ENCODE results near the gene RETN.

Gene RETN

DNA sequence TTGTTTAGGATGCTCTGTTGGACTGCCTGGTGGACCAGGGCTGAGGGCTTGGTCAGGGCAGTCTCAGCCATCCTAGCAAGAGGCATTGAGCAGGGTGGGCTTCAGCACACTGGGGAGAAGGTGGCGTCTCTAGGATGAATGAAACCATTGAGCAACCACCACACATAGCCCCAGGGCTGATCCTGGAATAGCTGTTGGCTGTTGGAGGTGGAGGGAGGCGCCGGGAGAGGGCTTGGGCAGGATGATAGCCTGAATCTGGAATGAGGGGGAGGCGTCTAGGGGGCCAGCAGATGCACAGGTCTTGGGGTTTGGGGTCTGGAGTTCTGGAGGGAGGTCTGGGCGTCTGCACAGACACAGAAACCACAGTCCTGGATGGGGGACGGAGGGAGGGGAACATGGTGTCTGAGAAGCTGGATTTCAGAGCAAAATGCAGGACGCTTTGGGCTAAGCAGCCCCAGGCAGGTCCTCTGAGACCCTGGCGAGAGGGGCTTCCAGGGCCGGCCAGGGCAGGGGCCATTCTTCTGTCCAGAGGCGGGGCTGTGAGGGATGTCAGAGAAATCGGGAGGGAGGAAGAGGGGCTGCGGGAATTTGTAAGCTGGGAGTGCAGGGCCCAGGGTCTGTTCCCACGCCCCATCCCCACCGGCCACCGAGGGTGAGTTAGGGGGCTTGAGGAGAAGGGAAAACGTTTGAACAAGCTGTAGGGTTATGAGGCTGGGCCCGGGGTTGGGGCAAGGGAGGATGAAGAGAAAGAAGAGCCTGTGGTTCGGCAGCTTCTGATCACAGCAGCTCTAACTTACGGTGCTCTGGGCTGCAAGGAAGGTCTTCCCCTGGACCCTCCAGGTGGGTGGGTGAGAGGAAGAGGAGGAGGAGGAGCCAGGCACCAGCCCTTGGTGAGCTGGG is 16.9 kb downstream of the RETN start:
- DNase-seq, result no peak

- no peak for DNase-seq
Measured at GRCh38 chr19:7687177-7687576, 18.3 kb downstream of the RETN start.

- no peak for DNase-seq
Measured at GRCh38 chr19:7689165-7689564, 20.3 kb downstream of the RETN start.

DNA sequence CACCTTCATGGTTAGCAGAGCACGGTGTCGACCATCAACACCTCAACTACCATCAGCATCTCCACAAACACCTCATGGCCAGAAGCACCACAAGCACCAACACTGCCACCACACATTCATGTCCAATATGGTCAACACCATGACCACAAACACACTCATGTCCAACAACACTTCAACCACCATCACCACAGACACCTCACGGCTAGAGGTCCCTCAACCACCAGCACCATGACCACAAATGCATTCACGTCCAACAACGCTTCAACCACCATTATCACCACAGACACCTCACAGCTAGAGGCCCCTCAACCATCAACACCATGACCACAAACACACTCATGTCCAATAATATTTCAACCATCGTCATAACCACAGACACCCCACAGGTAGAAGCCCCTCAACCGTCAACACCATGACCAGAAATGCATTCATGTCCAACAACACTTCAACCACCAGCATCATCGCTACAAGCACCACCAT is 22.0 kb downstream of the RETN start:
- no peak for DNase-seq

DNA sequence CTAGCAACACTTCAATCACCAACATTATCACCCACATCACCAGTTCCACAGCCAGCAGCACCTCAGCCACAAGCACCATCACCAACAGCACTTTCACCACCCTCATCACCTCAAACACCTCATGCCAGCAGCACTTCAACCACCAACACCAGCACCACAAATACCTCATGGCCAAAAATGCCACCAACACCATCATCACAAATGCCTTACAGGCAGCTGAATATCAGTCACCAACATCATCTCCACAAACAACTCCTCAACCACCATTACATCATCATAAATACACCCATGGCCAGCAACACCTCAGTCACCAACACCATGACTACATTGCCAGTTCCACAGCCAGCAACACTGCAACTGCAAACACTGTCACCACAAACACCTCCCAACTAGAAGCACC is 22.6 kb downstream of the RETN start:
- no peak for DNase-seq

DNA sequence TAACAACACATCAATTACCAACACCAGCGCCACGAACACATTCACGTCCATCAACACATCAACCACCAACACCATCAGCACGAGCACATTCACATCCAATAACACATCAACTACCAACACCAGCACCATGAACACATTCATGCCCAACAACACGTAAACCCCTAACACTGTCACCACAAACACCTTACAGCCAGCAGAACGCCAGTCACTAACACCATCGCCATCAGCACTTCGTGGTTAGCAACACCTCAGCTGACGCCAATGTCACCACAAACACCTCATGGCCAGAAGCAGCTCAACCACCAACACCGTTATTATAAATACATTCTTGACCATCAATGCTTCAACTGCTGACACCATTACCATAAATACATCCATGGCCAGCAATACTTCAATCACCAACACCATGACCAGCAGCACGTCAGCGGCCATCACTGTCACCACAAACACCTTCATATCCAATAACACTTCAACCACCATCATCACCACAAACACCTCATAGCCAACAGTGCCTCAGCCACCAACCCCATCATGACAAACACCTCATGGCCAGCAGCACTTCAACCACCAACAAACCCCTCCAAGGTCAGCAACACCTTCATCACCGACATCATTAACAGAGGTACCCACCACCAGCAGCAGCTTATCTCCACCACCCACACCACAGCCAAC is 23.7 kb downstream of the RETN start:
- no peak for DNase-seq

DNA sequence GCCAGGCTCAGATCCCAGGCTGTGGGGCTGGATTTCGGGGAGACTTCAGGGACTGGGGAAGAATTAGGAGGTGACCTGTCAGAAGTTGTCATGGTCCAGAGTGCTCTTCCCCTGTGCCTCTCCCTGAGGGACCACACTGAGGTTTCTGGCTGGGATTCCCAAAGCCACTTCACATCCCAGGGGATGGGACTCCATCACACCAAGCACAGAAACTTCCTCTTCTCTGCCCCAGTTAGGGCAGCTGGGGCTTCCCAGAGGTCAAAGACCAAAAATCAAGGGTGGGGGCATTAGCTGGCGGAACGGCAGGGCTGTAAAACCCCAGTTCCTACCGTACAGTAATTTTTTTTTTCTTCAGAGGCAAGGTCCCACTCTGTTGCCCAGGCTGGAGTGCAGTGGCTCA is 25.6 kb downstream of the RETN start:
- DNase-seq, result no peak

DNA sequence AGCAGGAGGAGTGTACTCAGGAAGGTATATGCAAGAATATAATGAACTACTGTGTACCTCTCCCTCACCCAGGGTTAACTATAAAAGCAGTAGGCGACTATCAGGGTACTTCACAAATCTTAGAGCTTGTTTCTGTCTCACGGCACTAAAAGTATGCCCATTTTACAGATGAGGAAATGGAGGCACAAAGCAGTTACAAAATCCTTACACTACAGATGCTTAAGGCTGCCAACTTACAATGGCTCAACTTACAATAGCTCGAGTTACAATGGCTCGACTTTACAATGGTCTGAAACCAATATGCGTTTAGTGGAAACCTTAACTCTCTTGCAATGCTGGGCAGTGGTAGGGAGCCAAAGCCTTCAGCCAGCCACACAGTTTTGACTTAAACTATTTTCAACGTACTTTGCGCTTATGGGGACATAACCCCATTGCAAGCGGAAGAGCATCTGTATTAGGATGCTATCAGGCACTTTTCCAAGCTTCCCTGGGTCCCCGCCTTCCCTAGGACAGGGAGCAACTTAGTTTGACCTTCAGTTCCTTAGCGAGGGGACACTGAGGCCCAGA is 29.0 kb downstream of the RETN start:
- DNase-seq, result no peak

DNA sequence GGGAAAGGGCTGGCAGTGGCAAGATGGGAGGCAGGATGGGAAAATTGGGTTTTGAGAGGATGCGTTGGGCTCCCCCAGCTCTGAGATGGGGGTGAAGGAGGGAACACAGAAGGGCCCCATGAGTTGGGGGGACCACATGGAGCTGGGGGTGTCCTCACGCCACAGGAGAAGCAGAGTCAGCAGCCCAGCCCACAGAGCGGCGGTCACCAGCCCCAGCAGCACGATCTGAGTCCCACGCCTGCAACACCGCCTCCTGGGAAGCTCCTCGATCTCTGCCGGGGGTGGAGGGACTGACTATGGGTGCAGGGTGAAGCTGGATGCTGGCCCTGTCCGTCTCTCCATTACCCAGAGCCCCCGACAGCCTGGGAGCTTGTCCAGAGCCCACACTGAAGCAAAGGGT is 29.7 kb downstream of the RETN start:
- DNase-seq, result no peak

DNA sequence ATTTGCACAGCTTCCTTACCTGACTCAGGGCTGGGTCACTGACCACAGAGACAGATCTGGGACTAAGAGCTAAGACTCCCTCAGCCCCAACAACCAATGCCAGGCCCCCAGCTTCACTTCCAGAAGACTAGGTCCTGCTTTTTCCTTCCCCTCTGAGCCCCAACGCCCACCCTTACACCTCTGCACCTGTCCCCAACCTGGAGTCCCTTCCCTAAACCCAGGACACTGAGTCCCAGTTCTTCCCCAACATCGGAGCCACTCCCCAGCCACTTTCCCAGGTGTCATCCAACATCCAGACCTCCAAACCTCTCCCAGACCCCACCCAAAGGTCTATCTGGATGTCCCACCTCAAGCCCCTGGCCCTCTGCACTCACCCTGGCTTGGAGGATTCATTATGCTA is 30.2 kb downstream of the RETN start:
- no peak for DNase-seq

- DNase-seq, result peak; percentile 62
Measured at GRCh38 chr19:7699417-7700401, 30.9 kb downstream of the RETN start.

DNA sequence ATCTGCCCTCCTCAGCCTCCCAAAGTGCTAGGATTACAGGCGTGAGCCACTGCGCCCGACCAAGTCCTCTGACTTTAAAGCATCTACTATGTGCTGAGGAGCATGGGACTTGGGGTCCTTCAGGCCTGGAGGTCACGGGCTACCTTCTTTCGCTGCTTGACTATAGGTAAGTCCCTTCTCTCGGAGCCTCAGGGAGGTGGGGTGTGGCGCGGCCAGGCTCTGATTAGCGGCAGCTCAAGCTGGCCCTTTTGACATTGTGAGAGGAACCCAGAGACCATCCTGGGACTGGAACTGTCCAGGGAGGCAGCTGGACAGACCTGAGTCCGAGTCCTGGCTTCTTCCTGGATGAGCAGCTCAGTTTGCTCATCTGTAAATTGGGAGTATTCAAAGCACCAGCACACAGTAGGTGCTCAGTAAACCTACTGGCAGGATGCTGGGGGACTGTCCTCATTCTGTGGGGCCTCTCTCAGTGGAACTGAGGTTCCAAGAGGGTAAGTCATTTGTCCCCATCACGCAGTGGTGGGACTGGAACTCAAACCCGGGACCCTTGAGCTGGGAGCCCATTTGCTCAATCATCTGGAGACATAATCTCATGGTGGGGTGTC is 32.3 kb downstream of the RETN start:
- DNase-seq, result no peak

GRCh38 chr19:7701654-7702457 is 33.0 kb downstream of the RETN start, which contains the start of gene FCER2:
TSS of gene FCER2 (minus strand) at chr19:7702131. CDS start at chr19:7699760, 2,371 bp downstream.
- no peak for DNase-seq

- no peak for DNase-seq
Measured at GRCh38 chr19:7703332-7703731, 34.5 kb downstream of the RETN start.

DNA sequence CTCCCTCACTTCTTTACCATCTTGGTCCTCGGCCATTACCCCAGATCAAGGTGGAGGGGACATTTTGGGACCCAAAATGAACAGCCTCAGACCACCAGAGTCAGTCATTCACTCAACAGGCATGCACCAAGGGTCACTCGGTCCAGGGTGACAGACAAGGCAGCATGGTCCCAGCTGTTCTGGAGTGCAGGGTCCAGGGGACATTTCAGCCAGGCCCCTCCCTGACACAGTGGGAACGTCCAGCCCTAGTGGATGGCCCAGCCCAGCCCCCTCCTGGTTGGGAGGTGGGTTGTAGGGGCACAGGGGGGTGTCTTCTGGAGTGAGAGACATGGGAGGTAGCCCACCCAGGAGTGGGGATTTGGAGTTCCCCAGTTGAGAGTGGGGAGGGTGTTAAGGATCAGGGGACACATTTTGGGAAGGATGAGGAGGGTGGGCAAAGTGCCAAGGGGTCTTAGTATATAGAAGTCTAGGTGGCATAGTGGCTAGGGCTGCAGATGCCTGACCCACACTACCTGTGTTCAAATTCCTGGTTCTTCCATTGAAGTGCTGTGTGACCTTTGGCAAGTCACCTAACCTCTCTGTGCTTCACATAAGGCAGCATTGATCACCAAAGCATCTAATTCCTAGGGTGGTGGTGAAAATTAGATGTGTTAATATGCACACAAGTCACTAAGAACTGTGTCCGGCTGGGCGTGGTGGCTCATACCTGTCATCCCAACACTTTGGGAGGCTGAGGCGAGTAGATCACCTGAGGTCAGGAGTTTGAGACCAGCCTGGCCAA is 35.6 kb downstream of the RETN start:
- DNase-seq, result no peak

- DNase-seq, result peak; percentile 66
Measured at GRCh38 chr19:7705387-7706187, 36.7 kb downstream of the RETN start.

DNA sequence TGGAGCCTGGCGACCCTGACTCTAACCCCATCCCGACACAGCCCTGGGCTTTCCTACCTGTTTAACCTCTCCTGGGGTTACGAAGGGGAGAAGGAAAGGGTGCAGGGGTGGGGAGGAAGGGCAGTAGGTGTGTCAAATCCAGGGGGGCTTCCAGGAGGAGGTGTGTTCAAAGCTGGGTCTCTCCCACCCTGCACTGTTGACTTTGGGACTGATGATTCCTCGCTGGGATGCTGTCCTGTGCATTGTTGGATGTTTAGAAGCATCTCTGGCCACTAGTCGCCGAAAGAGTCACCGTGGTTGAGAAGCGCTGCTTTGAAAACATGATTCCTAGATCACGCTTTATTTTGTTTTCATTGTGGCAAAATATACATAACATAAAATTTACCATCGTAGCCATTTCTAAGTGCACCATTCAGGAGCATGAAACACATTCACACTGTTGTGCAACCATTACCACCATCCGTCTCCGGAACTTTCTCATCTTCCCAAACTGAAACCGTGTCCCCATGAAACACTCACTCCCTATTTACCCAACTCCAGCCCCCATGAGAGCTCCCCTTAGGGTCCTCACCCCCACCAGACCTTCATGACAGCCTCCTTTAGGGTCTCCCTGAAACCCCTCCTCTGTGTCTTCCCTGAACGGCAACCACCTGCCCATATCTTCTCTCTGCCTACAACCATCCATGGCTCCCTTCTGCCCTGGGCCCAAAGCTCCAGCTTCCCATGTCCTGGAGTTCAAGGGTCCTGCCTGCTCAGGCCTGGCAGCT is 37.5 kb downstream of the RETN start:
- no peak for DNase-seq

DNA sequence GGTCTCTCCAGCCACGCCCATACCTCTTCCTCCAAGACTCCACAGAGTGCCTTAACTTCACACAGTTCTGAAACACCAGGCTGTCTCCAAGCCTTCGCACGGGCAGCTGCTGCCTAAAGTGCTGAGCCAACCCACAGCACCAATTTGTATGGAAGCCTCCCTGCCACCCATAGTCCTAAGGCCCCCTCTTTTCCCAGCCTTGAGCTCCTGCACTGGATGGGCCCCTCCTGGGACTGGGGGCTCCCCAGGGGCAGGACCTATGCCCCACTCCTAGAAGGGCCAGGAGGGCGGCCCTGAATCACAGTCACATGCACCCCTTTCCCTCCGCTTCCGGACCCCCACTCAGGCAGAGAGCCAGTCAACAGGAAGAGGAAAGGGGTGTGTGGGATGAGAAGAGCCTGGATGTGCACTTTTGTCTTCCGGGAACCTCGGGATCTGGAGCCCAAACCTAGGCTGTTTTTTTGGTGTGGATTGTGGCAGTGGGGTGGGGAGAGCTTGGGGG is 38.2 kb downstream of the RETN start:
- no peak for DNase-seq

Measured in hematopoietic multipotent progenitor cell treated with erythropoietin and hydrocortisone succinate and interleukin-3 and kit ligand, for 6 days (in vitro differentiated cells).